Fibroblast of lung (primary cell): ENCODE data around the gene TJP1. TPM values are rescaled to one million over a fixed set of nuclear protein-coding genes. Genes with fewer than 3 reads are reported as not detected.

ENCODE experiments used
- DNase-seq, 2 donors: peaks; one replicate each; pipeline versions ENCODE4 v3.0.0 to v3.0.0-alpha.2; 2010; ENCODE audit warnings: low read depth in 2 of 2
- H2AFZ ChIP-seq: 2 replicates; pipeline ENCODE4 v1.5.1; 2012; ENCODE audit warnings: low read length, control low read depth, inconsistent platforms
- H3K27ac ChIP-seq: 2 replicates; pipeline ENCODE4 v1.5.1; 2011; ENCODE audit warnings: low read length, control low read depth; ENCODE audit not compliant: insufficient read depth
- H3K27me3 ChIP-seq: 2 replicates; pipeline ENCODE4 v1.5.1; 2011; ENCODE audit warnings: mild to moderate bottlenecking, low read length; ENCODE audit not compliant: control insufficient read depth, insufficient read depth
- H3K36me3 ChIP-seq: 2 replicates; pipeline ENCODE4 v1.5.1; 2011; ENCODE audit warnings: low read length; ENCODE audit not compliant: control insufficient read depth, insufficient read depth
- H3K4me1 ChIP-seq: 2 replicates; pipeline ENCODE4 v1.5.1; 2011; ENCODE audit warnings: low read length; ENCODE audit not compliant: control insufficient read depth, insufficient read depth; ENCODE audit errors: extremely low read depth
- H3K4me2 ChIP-seq: 2 replicates; pipeline ENCODE4 v1.5.1; 2011; ENCODE audit warnings: low read length, control low read depth; ENCODE audit not compliant: insufficient read depth; ENCODE audit errors: extremely low read depth
- H3K4me3 ChIP-seq, 4 experiments: fragments of 200-600 bp in 1 of 4; sonication (generic) in 1 of 4; replicated peaks in 1 of 4; 2 replicates each; pipeline ENCODE4 v1.5.1; 2011 to 2016; ENCODE audit warnings: low read length in 4 of 4, low read depth in 3 of 4, mild to moderate bottlenecking in 3 of 4, control low read depth in 2 of 4, inconsistent platforms in 1 of 4, mixed read lengths in 1 of 4; ENCODE audit not compliant: insufficient read depth in 1 of 4; ENCODE audit errors: control extremely low read depth in 1 of 4
- H3K79me2 ChIP-seq: 2 replicates; pipeline ENCODE4 v1.5.1; 2012; ENCODE audit warnings: mild to moderate bottlenecking, low read length, inconsistent platforms; ENCODE audit not compliant: control insufficient read depth, insufficient read depth
- H3K9ac ChIP-seq: 2 replicates; pipeline ENCODE4 v1.5.1; 2011; ENCODE audit warnings: mild to moderate bottlenecking, low read length, control low read depth; ENCODE audit not compliant: insufficient read depth
- H3K9me3 ChIP-seq: 2 replicates; pipeline ENCODE4 v1.5.1; 2012; ENCODE audit warnings: low read depth, low read length; ENCODE audit not compliant: control insufficient read depth, insufficient read depth
- H4K20me1 ChIP-seq: 2 replicates; pipeline ENCODE4 v1.5.1; 2011; ENCODE audit warnings: low read length; ENCODE audit not compliant: control insufficient read depth, insufficient read depth; ENCODE audit errors: extremely low read depth
- CTCF ChIP-seq, 2 donors: IDR thresholded peaks in 1 of 2; conservative IDR thresholded peaks in 1 of 2; 1 replicate in 1 of 2; 2 replicates in 1 of 2; pipeline ENCODE4 v1.5.1; 2011 to 2012; ENCODE audit warnings: low read length in 2 of 2, control low read depth in 1 of 2, inconsistent platforms in 1 of 2, low read depth in 1 of 2, mild to moderate bottlenecking in 1 of 2
- EZH2 ChIP-seq: IDR thresholded peaks from 2 replicates; pipeline ENCODE4 v1.5.1; 2012; ENCODE audit warnings: low read length, control low read depth, mild to moderate bottlenecking; ENCODE audit errors: missing control alignments
- polyA plus RNA-seq, 2 donors: library from polyadenylated mRNA; depleted of rRNA in 1 of 2; stranded (reverse) in 1 of 2; unstranded in 1 of 2; fragments of >200 nt; gene quantifications; 2 replicates each; pipeline ENCODE4 v1.2.1, GENCODE V29; 2011 to 2012; ENCODE audit warnings: missing spikeins in 1 of 2
- total RNA-seq: library from RNA; depleted of rRNA; stranded (reverse); fragments of >200 nt; gene quantifications from 2 replicates; pipeline ENCODE4 v1.2.1, GENCODE V29; 2014

TJP1 gene
- total and polyA plus RNA-seq, 2 donors (not counting 1 experiment from before 2014, with no cell fraction given), result 53.7 to 110 TPM

GRCh38 chr15:29859973-29860715, 37.9 kb upstream of the TJP1 start:
- H3K4me2 ChIP-seq, result peak overlapping the region; percentile 48
- TF ChIP-seq CTCF (conservative IDR thresholded peaks at IDR 0.05 in 1 of 2, IDR thresholded peaks at IDR 0.05 in 1 of 2; ENCODE audit: low read depth in 1 of 2, low read length in 2 of 2) (no peak), EZH2 (no peak)
- peak overlapping the region; percentile 30 for H3K27ac ChIP-seq

GRCh38 chr15:29859293-29859692, 37.0 kb upstream of the TJP1 start:
- H3K9me3 ChIP-seq, result no peaks in the 10 kb centered on the region
- DNase-seq, result no peak
- TF ChIP-seq EZH2 (no peak), CTCF (conservative IDR thresholded peaks at IDR 0.05 in 1 of 2, IDR thresholded peaks at IDR 0.05 in 1 of 2; ENCODE audit: low read depth in 1 of 2, low read length in 2 of 2) (no peak)
- no peak overlapping the region for H3K9ac ChIP-seq
- peak overlapping the region; percentile 37 for H2AFZ ChIP-seq
- no peak overlapping the region for H3K4me3 ChIP-seq
- no peak overlapping the region for H3K4me2 ChIP-seq
- no peak overlapping the region for H3K27ac ChIP-seq
- H4K20me1 ChIP-seq, result no peaks in the 10 kb centered on the region
- no peaks in the 10 kb centered on the region for H3K36me3 ChIP-seq
- H3K79me2 ChIP-seq, result no peaks in the 10 kb centered on the region
- H3K27me3 ChIP-seq, result no peaks in the 10 kb centered on the region
- H3K4me1 ChIP-seq, result peaks cover 2% of the 10 kb centered on the region

More at GRCh38 chr15:29859973-29860715, 37.9 kb upstream of the TJP1 start:
- Histone ChIP-seq H3K9me3 (no peaks in the 10 kb centered on the region), H3K36me3 (no peaks in the 10 kb centered on the region), H3K4me1 (peaks cover 2% of the 10 kb centered on the region), H2AFZ (peak overlapping the region; percentile 21), H4K20me1 (no peaks in the 10 kb centered on the region), H3K27me3 (no peaks in the 10 kb centered on the region), H3K9ac (no peak overlapping the region), H3K4me3 (no peak overlapping the region), H3K79me2 (no peaks in the 10 kb centered on the region)
- DNase-seq, result peak; percentile 55 to 95

- peaks cover 2% of the 10 kb centered on the region for H3K4me1 ChIP-seq
Observed at GRCh38 chr15:29857221-29857789, 35.0 kb upstream of the TJP1 start.

More at GRCh38 chr15:29857221-29857789, 35.0 kb upstream of the TJP1 start:
- no peaks in the 10 kb centered on the region for H3K79me2 ChIP-seq
- no peaks in the 10 kb centered on the region for H3K9me3 ChIP-seq
- H3K4me3 ChIP-seq, result no peak overlapping the region
- peak; percentile 17 to 20 for DNase-seq
- no peak overlapping the region for H2AFZ ChIP-seq
- no peak overlapping the region for H3K9ac ChIP-seq
- H3K4me2 ChIP-seq, result no peak overlapping the region
- no peaks in the 10 kb centered on the region for H4K20me1 ChIP-seq
- TF ChIP-seq EZH2, result no peak
- TF ChIP-seq CTCF (conservative IDR thresholded peaks at IDR 0.05 in 1 of 2, IDR thresholded peaks at IDR 0.05 in 1 of 2; ENCODE audit: low read depth in 1 of 2, low read length in 2 of 2), result no peak
- H3K27ac ChIP-seq, result no peak overlapping the region
- no peaks in the 10 kb centered on the region for H3K36me3 ChIP-seq
- no peaks in the 10 kb centered on the region for H3K27me3 ChIP-seq
